HG02588 (cell line): ENCODE data around the gene MRTO4.
"Not testable (repeated sequence)": the region's sequence is repeated elsewhere in the genome, so short reads cannot be mapped to it uniquely, and the experiment has no call there.

Experiments used
- ATAC-seq: cut with Tn5 transposase; IDR thresholded peaks from one replicate; pipeline ENCODE4 v1.9.1; 2021; ENCODE audit warnings: mild to moderate bottlenecking, moderate library complexity; ENCODE audit not compliant: unreplicated experiment

MRTO4 gene

GRCh38 chr1:19269427-19270342, 18.1 kb downstream of the MRTO4 start:
- ATAC-seq: not testable (repeated sequence)

GRCh38 chr1:19270343-19270730, 18.7 kb downstream of the MRTO4 start:
- not testable (repeated sequence) for ATAC-seq

- ATAC-seq: no peak
Measured at GRCh38 chr1:19272064-19272463, 20.5 kb downstream of the MRTO4 start.

- no peak for ATAC-seq
Measured at GRCh38 chr1:19273106-19273843, 21.7 kb downstream of the MRTO4 start.

GRCh38 chr1:19273844-19274531, 22.4 kb downstream of the MRTO4 start:
- ATAC-seq: not testable (repeated sequence)

- ATAC-seq: no peak
Measured at GRCh38 chr1:19274636-19275035, 23.0 kb downstream of the MRTO4 start.

- no peak for ATAC-seq
Measured at GRCh38 chr1:19283891-19284290, 32.3 kb downstream of the MRTO4 start.

- no peak for ATAC-seq
Measured at GRCh38 chr1:19284881-19285280, 33.3 kb downstream of the MRTO4 start.

GRCh38 chr1:19285366-19285765, 33.8 kb downstream of the MRTO4 start:
- not testable (repeated sequence) for ATAC-seq

GRCh38 chr1:19285807-19286206, 34.2 kb downstream of the MRTO4 start:
- not testable (repeated sequence) for ATAC-seq

GRCh38 chr1:19287436-19288185, 36.0 kb downstream of the MRTO4 start:
- ATAC-seq: no peak

- not testable (repeated sequence) for ATAC-seq
Measured at GRCh38 chr1:19288324-19289241, 37.0 kb downstream of the MRTO4 start, which contains the start of gene AKR7A3. TSS of gene AKR7A3 (minus strand) at chr1:19288770. CDS start at chr1:19288709, 61 bp downstream.

- no peak for ATAC-seq
Measured at GRCh38 chr1:19289244-19289643, 37.6 kb downstream of the MRTO4 start.

- no peak for ATAC-seq
Measured at GRCh38 chr1:19294638-19295037, 43.0 kb downstream of the MRTO4 start.

GRCh38 chr1:19300211-19300610, 48.6 kb downstream of the MRTO4 start:
- ATAC-seq: no peak

- ATAC-seq: not testable (repeated sequence)
Measured at GRCh38 chr1:19304081-19304480, 52.5 kb downstream of the MRTO4 start.

- ATAC-seq: no peak
Measured at GRCh38 chr1:19305880-19306279, 54.3 kb downstream of the MRTO4 start.

GRCh38 chr1:19306941-19307340, 55.3 kb downstream of the MRTO4 start:
- ATAC-seq: no peak

GRCh38 chr1:19307794-19308508, 56.3 kb downstream of the MRTO4 start:
- ATAC-seq: no peak
